ENCODE results near the gene FGF1. TPM values are rescaled to one million over a fixed set of nuclear protein-coding genes. Genes with fewer than 3 reads are reported as not detected.
"Not testable (repeated sequence)": the region's sequence is repeated elsewhere in the genome, so short reads cannot be mapped to it uniquely, and the experiment has no call there.

FGF1 gene
- total RNA-seq, 1 donor from 2014 or later: 2.4 TPM

DNA sequence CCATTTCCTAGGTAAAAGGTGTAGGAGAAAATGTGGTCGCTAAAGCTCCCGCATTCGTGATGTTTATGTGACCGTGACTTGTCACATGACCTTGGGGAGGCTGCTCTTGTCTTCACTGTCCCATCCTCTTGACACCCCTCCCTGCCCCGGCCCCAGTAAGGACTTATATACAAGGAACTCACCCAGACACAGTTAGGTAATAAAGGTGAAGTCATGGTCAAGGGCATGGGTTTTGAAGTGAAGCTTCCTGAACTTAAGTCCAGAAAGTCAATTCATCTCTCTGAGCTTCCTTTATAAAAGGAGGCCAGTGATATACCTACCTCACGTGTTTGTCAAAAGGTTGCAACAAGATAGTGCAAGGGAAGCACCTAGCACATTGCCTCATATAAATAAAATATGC, 17.6 kb downstream of the FGF1 start:
- no peak for DNase-seq

- DNase-seq: no peak
Observed at GRCh38 chr5:142667831-142668230, 18.1 kb downstream of the FGF1 start.

DNA sequence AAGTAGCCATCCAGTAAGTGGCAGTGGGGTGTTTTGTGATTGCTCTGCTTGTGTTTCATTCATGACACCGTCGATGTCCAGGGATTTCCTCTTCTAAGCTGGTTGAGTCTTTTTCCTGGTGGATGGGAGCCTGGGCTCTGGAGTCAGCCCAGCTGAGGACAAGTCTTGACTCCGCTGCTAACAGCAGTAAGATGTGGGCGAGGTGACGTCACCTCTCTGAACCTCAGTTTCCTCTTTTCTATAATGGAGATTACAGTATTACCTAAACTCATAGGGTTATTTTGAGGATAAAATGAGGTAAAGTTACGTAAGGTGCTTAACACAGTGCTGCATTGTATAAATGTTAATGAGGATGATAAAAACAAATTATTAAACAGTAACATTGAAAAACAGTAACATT, 21.3 kb downstream of the FGF1 start:
- DNase-seq: no peak

GRCh38 chr5:142664067-142664466, 21.8 kb downstream of the FGF1 start:
- no peak for DNase-seq

GRCh38 chr5:142663246-142663645, 22.6 kb downstream of the FGF1 start:
- DNase-seq: no peak

DNA sequence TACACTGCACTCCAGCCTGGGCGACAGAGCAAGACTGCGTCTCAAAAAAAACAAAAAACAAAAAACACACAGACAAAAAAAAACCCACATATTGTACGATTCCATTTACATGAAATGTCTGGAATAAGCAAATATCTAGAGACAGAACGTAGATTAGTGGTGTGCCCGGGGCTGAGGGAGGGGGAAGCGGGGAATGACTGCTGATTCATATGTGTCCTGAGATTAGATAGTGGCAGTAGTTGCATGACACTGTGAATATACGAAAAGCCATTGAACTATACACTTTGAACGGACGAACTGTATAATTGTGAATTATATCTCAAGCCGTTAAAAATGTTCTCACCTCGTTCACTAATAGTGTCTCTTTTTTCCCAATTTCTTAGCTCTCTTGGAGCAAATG, 23.9 kb downstream of the FGF1 start:
- no peak for DNase-seq

- no peak for DNase-seq
Observed at GRCh38 chr5:142661143-142661542, 24.7 kb downstream of the FGF1 start.

- DNase-seq: no peak
Observed at GRCh38 chr5:142660731-142661130, 25.2 kb downstream of the FGF1 start.

DNA sequence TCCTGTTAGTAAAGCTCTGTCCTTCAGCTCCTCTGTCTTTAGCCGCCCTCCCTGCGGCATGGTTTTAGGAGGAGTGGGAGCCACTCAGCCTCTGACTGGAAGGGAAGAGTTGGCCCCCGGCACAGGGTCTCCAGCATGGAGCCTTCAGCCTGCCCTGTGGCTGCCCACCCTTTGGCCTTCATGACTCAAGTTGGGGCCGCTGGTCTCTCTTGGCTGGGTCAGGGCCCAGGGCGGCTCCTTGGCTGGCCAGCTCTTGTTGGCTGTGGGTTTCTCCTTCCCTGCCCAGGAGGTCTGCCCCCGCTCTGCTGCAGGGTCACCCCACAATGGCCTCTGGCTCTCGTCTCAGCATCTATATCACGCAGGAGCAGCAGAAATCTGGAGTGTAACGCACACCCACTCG, 25.7 kb downstream of the FGF1 start:
- no peak for DNase-seq

GRCh38 chr5:142659405-142659804, 26.5 kb downstream of the FGF1 start:
- peak; percentile 16 for DNase-seq

GRCh38 chr5:142658278-142658677, 27.6 kb downstream of the FGF1 start:
- no peak for DNase-seq

- DNase-seq: no peak
Observed at GRCh38 chr5:142657446-142657845, 28.4 kb downstream of the FGF1 start.

DNA sequence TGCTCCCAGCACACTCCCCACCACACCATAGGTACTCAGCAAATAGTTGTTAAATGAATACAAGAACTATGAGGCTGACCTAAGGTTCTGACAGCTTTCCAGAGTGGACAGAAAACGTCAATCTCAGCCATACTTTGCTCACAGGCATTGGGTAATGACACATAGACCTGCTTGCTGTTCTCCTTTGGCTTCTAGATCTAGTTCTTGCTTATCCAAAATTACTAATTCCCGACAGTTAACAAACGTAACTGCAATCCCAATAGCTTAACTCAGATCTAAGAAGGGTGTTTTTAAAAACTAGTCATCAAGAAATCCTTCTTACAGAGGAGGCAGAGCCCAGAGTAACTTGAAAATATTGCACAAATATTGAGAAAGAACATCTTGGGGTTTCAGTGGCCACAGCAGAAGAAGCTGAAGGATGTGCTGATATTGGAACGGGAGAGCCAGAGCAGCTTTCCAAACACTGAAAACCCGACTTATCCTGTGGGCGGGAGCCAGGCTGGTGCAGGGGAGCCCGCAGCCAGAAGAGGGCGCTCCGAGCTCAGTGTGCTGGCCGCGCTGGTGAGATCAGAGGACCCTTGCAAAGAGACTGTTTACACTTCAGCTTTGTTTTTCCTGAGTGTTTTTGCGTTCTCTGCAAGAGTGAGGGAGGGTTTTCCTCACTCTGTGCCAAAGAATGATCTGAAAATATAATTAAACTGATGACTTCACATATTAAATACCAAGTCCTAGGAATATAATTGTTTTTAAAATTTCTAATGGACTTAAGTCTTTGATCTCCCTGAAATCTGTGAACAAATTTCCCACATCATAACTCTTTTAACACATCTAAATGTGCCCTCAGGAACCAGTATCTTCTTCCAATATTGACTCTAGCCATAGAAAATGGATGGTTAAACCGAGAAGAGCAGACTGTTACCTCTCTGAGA, 30.3 kb downstream of the FGF1 start:
- peak; percentile 81 for DNase-seq

GRCh38 chr5:142654578-142655058, 31.3 kb downstream of the FGF1 start:
- no peak for DNase-seq

DNA sequence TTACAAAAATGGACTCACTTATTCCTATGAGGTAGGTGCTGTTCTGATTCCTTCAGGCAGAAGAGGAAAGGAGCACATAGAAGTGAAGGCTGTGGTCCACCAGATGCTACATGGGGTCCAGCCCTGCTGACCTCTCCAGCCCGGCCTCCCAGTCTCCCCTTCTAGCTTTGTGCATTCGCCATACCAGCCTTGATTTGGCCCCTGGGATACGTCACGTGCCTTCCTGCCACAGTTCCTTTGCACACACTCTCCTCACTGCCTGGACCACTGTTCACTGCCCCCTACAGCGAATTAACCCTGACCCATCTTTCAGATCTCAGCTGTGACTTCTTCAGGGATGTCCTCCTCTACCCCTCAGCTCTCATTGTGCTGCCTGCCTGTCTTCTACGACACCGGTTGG, 32.6 kb downstream of the FGF1 start:
- DNase-seq: no peak

DNA sequence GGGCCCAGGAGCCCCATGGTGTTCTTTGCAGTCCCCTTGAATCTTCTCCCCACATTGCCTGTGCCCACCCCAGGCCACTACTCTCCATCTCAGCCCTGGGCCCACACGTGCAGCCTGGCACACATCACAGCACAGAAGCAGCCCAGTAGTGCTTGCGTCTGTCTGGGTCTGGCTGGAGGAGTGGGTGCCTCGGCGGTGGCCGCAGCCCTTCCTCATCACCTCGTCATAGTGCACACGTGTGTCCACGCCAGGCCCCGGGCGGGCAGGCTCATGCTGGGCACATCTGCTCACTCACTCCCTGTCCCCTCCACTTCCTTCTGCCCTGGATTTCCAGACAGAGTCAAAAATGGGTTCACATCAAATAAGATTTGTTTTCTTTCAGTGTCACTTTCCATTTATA, 33.3 kb downstream of the FGF1 start:
- no peak for DNase-seq

- DNase-seq: no peak
Observed at GRCh38 chr5:142650881-142651280, 35.0 kb downstream of the FGF1 start.

DNA sequence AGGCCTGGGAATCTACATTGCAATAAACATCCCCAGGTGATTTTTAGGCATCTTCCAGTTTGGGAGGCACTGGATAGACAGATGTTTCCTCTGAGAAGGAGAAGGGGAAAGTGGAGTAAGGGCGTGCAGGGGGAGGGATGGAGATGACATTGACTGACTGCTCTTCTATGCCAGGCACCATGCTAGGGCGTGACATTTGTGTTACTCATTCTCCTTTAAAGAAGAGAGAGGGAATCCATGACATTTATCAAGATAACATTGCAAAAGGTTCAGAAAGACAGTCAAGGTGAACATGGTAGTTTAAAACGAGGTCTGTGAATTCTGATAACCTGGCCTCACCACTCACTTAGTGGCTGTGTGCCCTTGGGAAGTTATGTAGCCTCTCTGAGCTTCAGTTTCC, 35.8 kb downstream of the FGF1 start:
- DNase-seq: no peak

- not testable (repeated sequence) for DNase-seq
Observed at GRCh38 chr5:142648108-142648507, 37.8 kb downstream of the FGF1 start.

DNA sequence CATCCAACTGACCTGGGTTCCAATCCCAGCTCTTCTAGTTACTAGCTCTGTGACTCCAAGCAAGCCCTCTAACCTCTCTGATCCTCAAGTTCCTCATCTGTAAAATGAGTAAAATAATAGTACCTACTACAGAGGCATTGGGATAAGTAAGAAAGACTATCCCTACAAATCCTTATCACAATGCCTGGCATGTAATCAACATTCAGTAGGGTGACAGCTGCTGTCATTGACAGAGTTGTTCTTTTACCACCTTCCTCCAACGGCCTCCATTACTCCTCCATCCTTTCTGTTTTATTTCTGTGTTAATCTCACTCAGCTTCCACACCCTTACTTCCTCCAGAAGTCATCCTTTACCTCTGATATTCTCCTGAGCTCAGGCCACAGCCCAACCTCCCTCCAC, 40.4 kb downstream of the FGF1 start:
- DNase-seq: no peak

- DNase-seq: peak; percentile 8
Observed at GRCh38 chr5:142644640-142645361, 41.1 kb downstream of the FGF1 start.

GRCh38 chr5:142644127-142644526, 41.8 kb downstream of the FGF1 start:
- no peak for DNase-seq

DNA sequence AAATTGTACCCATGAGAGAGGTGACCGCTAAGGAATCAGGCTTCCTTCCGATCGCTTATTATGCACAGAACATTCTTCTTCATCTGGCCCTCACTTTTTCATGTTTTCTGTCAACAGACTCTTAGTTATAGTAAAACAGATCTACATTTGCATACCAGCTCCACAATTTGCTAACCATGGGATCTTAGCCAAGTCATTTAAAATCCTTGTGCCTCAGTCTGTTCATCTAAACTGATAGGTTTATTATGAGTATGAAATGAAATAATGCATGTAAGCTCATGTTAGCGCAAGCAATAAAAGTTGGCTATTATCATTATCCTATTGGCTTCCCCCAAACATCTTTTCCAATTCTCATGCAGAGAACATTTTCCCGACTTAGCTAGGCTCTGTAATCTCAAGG, 42.3 kb downstream of the FGF1 start:
- DNase-seq: no peak

DNA sequence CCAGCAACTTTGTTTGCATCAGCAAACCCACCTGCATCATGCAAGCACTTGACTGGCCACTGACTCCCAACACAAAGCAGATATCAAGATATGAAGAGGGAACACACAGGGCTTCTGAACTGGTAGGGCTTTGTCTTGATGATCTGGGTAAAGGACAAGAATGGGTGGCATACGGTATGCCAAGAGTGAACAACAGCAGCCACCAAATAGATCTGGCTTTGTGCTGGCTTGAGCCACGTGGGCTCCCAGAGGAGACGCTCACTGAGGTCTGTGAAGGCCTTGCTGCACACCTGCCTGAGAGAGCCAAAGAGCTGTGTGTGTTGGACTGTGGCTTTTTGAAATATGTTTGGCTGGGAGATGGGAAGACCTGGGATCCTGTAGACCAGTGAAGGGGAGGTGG, 43.5 kb downstream of the FGF1 start:
- DNase-seq: no peak
